HG03558 (cell line): ENCODE data around the gene CCDC89.
A peak's percentile ranks its signal among the peaks of the same experiment; 100 is the strongest.

ENCODE experiments used
- ATAC-seq: cut with Tn5 transposase; IDR thresholded peaks from one replicate; pipeline ENCODE4 v1.9.1; 2021; ENCODE audit warnings: moderate number of reproducible peaks; ENCODE audit not compliant: unreplicated experiment; ENCODE audit errors: extremely low read depth

CCDC89 gene

DNA sequence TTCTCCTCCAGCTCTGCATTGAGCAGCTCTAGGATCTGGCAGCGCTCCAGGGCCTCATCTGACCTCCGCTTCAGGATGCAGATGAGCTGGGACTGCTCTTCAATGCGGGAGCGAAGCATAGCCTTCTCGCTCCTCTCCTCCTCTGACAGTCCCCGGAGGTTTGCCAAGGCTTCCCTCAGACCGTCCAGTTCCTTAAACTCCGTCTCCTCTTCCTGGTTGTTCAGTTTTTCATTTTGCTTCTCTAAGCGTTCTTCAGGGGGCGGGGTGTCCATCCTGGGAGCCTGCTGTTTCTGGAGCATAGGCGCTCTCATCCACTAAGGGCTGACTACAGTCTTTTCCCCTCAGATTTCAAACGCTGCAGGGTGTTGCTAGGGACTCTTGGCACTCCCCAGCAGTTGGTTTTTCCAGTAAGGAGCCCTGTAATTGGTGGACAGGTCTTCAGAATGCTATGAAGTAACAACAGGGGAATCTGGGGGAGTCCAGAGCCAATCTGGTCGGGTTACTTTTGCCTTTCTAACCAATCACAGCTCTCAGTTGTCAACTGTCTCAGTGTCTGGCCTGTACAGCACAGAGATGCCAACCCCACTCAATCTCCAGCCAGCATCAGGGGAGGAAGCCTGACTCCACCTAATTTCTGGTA, at the start of gene CCDC89:
Gene CCDC89, minus strand, starts transcription at position 376 of the 640 bp plus-strand sequence. Its CDS starts 65 bp downstream, at position 311.
- ATAC-seq, result no peak

DNA sequence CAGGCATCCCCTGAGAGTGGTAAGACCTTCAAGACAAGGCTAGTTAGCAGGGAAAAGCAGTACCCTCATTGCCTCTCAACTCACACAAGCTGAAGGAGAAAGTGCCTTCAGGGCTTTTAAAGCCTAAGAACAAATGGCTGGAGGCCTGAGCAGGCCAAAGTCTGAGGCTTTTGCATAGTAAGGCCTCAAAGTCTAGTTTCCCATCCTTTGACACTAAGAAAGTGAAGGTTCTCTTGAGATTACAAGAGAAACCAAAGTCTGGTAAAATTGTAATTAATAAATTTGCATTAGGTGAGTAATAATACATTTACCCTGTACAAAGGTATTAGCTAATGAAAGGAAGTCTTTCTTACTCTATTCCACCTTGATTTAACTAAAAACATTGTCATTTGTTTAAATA, 47.0 kb upstream of the CCDC89 start:
- no peak for ATAC-seq

DNA sequence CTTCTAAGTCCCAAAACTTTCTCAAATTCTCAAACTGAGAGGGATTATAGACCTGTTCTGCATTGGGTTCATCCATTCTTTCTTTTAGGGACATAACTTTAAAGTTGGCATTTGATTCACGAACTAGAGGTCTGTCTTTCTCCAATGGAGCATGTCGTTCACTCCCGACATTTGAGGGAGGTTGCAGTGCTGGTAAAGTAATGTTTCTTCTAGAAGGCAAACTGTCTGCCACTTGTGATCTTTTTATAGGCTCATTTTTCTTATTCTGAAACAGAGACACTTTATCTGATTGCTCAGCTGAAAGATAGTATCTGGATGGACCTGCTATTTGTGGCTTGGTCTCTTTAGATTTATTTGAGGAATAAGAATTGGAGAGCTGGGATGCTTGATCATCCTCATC, 40.4 kb upstream of the CCDC89 start:
- ATAC-seq, result no peak

DNA sequence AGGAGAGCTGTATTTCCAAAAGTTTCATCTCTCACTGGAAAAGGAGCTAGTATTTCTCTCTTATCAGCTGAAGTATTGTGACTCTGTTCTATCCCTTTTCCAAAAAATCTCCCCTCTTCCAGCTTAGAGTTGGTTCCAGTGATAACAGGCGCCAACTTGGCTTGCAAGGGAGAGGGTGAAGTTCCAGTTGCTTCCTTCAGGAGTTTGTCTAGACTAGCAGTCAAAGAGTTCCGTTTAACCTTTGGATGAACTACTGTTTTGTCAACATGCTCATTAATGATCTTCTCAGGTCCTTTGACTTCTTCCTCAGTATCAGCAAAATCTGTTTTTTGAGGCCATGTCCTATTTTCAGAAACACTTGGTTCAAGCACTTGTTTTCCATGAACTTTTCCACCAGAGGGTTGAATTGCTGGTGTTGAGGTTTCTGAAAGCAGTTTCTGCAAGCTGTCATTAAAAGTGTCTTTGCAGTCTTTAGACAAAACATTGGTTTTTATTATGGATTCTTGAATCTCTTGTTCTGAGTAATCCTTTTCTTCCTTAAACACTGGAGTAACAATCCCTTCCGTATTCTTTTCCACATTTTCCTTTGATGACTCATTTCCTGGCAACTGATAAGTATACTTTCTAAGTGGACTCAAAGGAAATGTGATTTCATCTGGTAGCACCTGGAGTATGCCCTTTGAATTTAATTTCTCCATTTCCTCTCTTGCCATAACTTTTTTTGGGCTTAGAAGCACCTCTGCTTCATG, 39.7 kb upstream of the CCDC89 start:
- no peak for ATAC-seq

DNA sequence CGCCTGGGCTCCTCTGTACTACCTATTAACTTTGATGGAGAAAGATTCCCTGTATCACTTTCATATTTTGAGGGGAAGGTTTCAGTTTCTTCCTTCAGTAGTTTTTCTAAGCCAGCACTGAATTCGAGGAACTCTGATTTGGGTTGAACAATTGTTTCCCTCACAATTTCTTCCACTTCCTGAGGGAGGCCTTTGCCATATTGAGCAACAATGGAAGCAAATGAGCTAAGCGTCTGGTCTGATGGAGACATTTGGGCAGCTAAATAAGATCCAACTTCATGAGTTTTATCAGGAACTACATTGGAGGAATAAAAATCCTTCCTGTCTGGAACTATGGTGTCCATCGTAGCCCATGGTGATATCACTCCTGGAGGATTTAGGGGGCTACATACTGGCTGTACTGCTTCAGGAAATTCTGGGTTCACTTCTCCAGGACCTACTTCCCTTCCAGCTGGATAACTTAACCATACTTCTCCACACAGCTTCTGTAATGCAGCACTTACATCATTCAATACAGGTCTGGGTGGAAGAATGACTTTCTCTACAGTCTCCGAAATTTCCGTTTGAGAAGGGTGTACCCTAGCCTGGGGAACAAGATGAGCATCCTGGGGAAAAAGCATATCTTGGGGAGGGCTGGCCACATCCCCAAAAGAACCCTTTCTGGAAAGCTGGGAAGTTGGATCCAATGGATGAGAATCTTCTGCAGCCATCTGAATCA, 38.9 kb upstream of the CCDC89 start:
- ATAC-seq, result no peak

- no peak for ATAC-seq
Observed at GRCh38 chr11:85723088-85723487, 37.1 kb upstream of the CCDC89 start.

DNA sequence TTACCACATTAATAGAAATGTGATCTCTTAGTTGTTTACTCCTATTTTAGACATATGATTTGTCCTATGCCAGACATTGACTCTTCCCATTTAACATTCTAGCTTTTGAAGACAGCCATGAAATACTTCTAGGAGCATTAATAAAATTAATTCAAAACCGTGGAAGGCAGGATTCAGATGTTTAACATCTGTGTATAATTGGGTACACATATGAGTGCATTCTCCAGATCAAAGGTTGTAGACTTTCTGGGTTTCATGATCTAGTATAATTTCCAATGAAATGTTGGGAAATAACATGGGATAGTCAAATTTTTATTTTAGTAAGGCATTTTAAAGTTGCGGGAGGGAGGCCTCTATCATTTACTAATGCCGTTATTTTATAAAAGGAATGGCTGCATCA, 35.2 kb upstream of the CCDC89 start:
- no peak for ATAC-seq

DNA sequence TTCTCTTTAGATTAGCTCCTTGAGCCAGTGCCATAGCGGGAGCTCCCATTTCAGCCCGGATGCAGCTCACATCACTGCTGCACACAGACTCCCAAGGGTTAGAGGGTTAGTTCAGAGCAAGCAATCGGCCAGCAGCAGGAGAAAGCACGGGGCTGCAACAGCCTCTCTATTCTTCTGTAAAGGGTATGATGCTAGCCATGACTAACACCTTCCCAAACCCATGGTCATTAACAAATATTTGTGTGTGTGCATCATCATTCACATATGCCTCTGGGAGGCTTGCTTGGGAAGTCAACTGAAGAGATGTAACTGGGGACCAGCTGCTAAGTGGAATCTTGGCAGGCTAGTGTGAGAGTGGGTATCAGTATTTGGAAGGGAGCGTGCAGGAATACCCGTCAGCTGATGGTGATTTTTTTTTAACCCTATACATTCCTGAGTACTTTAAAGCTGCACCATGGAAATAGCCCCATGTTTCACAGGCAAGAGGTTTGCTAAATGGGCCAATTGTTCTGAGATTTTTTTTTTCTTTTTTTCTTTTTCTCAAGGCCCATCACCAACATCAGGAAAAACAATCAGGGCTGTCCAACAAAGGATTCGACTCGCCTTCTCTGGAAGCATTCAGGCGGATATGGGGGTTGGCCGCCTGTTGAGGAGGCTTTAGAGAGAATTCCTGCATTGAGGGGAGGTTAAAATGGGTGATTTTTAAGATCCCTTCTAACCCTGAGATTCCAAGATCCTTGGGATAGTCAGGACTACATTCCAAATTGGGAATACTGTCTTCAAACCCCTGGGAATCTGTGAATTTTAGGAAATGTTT, 33.2 kb upstream of the CCDC89 start:
- no peak for ATAC-seq

GRCh38 chr11:85718126-85718943, 32.3 kb upstream of the CCDC89 start:
- ATAC-seq, result no peak

DNA sequence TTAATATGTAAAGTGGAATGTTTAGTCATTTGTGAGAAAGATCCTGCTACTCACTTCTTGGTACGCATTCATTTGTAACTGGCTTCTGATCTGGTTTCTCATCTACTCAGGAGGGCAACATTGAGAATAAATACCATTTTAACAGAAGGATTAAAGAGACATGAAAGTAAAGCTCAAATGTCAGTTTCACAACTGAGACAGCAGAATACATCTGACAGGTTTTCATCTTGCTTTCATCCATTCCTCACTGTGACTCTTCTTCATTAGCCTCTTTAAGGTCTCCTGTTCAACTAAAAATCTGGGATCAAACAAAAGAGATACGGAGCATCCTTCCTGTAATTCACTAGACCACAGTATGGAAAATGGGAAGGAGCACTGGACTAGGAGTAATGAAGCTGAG, 31.4 kb upstream of the CCDC89 start:
- no peak for ATAC-seq

DNA sequence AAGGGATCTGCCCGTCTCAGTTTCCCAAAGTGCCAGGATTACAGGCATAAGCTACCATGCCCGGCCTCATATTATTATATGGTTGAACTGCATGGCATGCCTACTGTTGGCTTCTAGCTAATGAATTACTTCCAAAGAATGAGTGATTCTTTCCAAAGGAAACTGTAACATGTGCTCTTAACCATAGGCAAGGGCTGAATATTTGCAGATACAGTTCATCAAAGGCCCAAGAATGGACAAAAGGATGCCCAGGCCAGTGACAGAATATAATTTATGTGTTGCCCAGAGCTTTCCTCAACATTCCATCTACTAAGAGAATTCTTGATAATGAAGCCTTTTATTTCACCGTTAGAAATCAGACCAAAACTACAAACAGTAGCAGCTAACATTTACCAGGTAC, 27.0 kb upstream of the CCDC89 start:
- no peak for ATAC-seq

- no peak for ATAC-seq
Observed at GRCh38 chr11:85710917-85711316, 24.9 kb upstream of the CCDC89 start.

GRCh38 chr11:85709941-85710702, 24.1 kb upstream of the CCDC89 start:
- no peak for ATAC-seq

- no peak for ATAC-seq
Observed at GRCh38 chr11:85705800-85706199, 19.8 kb upstream of the CCDC89 start.

DNA sequence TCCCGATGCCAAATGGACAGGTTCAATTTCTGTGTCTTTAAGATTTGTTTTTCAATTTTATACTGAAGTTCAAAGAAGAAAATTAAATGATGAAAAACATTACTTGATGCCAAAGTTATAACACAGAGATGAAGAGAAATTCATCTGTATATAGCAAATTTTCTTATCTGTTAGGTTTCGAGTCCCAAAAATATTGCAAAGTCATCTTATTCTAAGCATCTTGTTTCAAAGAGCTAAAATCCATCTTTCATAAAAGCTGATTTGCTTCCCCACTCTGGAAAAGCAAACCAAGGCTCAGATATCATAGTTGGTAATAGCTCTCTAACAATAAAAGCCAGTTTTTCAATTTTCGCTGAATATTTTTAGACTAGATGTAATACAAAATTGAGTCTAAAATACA, 19.0 kb upstream of the CCDC89 start:
- ATAC-seq, result no peak

- ATAC-seq, result peak; percentile 91
Observed at GRCh38 chr11:85699957-85700741, 14.2 kb upstream of the CCDC89 start.

DNA sequence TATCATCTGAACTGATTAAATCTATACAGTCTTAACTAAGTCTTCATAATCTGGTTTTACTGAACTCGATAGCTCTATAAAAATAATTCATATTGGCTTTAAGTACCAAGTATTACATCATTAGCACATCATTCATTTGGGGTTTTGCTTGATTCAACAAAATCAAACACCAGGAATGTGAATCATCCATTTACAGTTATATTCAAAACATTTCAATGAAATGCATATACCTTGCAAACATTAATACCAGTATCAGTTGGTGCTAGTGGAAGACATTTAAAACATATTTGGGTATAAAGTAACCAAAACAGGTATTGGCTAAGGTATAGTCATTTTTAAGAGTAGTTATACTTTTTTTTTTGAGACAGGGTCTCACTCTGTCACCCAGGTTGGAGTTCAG, 12.2 kb upstream of the CCDC89 start:
- ATAC-seq, result no peak

GRCh38 chr11:85697747-85698146, 11.8 kb upstream of the CCDC89 start:
- ATAC-seq, result no peak
